ENCODE measurements around the gene CDC42EP5.
A peak's percentile ranks its signal among the peaks of the same experiment; 100 is the strongest.

Gene CDC42EP5

DNA sequence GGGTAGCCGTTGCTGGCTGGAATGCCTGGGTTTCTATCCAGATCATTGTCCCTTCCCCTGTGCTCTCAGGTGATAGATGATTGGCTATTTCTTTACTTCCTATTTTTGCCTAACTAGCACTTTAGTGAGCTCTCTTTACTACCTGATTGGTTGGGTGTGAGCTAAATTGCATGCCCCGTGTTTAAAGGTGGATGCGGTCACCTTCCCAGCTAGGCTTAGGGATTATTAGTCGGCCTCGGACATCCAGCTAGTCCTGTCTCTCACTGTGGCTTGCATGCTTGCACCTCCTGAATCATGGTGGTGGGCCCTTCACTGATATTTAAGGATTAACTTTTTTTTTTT is 47.7 kb downstream of the CDC42EP5 start:
- no peak for DNase-seq (ENCODE audit: low spot score)

DNA sequence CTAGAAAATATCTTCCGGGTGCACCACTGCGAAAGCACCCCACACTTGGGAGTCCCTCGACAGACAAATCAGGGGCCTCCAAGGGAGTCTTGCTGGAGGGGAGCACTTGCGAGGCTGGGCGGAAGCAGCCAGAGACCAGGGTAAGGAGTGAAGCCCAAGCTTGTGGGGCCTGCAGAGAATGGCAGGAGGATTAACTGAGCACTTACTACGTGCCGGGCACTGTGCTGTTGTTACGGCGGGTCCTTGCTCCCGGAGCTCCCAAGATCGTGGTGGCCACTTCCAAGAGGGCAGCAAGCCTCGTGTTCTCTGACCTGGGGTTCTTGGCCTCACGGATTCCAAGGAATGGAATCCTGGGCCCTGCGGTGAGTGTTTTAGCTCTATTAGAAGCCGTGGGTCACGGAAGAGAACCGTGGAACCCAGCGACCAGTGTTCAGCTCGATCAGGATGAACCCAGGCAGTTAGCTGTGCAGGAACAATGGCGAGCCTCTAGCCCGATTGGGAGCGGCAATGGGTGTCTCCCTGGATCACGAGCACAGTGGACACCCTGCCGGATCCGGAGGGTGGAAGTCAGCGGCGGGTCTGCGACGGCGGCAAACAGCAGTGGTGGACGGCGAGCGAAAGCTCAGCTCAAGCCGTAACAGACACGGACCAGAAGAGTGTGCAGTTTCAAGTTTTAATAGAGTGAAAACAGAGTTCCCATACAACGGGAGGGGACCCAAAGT is 48.3 kb downstream of the CDC42EP5 start:
- no peak for DNase-seq (ENCODE audit: low spot score)

GRCh38 chr19:54424201-54424600 is 48.9 kb downstream of the CDC42EP5 start:
- no peak for DNase-seq (ENCODE audit: low spot score)

- no peak for DNase-seq (ENCODE audit: low spot score)
Measured at GRCh38 chr19:54422136-54422535, 51.0 kb downstream of the CDC42EP5 start.

GRCh38 chr19:54421521-54421920 is 51.6 kb downstream of the CDC42EP5 start:
- DNase-seq (ENCODE audit: low spot score) = no peak

DNA sequence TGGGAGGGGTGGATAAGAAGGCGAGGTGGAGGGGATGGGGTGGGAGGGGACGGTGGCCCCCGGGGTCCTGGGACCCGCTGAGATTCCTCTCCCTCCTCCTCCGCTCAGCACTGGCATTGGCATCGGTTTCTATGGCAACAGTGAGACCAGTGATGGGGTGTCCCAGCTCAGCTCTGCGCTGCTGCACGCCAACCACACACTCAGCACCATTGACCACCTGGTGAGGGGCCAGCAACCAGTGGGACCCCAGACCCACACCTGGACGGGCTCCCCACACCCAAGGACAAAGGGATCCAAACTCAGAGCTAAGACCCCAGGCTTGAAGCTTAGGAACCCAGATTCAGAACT is 52.0 kb downstream of the CDC42EP5 start:
- no peak for DNase-seq (ENCODE audit: low spot score)

GRCh38 chr19:54420383-54421168 is 52.5 kb downstream of the CDC42EP5 start:
- DNase-seq (ENCODE audit: low spot score) = peak; percentile 16

- DNase-seq (ENCODE audit: low spot score) = no peak
Measured at GRCh38 chr19:54420068-54420382, 53.1 kb downstream of the CDC42EP5 start.

DNA sequence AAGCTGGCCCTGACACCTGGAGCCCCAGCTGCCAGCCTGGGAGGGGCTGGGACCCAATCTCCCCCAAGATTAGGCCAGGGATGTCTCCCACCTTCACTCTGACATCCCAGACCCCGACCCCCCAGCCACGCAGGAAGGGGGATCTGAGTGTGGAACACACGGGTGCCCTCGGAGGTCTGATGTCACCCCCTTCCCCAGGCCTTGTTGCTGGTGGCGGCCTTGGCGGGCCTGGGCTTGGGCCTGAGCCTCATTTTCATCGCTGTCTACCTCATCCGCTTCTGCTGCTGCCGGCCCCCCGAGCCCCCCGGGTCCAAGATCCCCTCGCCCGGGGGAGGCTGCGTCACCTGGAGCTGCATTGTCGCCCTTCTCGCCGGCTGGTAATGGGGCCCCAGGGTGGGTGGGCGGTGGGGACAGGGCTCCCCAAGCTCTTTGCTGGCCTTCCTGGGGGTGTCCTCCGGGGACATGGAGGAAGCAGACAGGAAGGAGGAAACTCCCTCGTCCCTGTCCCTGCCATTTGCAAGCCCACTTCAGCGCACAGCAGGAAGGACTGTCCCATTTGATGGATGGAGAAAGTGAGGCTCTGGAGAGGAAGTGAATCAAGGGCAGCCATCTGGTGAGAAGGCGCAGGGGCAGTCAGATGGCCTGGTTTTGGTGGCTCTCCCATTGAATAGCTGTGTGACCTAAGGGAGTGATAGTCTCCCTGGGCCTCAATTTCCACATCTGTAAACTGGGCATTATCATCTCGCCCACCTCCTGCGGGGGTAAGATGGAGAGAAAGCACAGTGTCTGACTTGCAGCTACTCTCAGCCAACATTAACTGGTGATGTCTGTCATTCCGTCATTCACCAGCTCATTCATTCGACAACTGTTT is 53.9 kb downstream of the CDC42EP5 start:
- no peak for DNase-seq (ENCODE audit: low spot score)

- DNase-seq (ENCODE audit: low spot score) = peak; percentile 13
Measured at GRCh38 chr19:54418030-54418929, 54.8 kb downstream of the CDC42EP5 start.

GRCh38 chr19:54416695-54417491 is 56.2 kb downstream of the CDC42EP5 start:
- DNase-seq (ENCODE audit: low spot score) = no peak

GRCh38 chr19:54415901-54416673 is 57.0 kb downstream of the CDC42EP5 start:
- DNase-seq (ENCODE audit: low spot score) = no peak

GRCh38 chr19:54415208-54415900 is 57.7 kb downstream of the CDC42EP5 start, which contains the start of gene TTYH1:
TSS of gene TTYH1 (plus strand) at chr19:54415464. CDS start at chr19:54415553, 89 bp downstream.
- DNase-seq (ENCODE audit: low spot score) = no peak

Measured in GM03348 (cell line).